ENCODE results near the gene SPATA18. TPM values are rescaled to one million over a fixed set of nuclear protein-coding genes. Genes with fewer than 3 reads are reported as not detected.
"Not testable (repeated sequence)": the region's sequence is repeated elsewhere in the genome, so short reads cannot be mapped to it uniquely, and the experiment has no call there.

The SPATA18 gene
- total RNA-seq, 2 experiments from 2014 or later: 0.19 to 0.40 TPM

DNA sequence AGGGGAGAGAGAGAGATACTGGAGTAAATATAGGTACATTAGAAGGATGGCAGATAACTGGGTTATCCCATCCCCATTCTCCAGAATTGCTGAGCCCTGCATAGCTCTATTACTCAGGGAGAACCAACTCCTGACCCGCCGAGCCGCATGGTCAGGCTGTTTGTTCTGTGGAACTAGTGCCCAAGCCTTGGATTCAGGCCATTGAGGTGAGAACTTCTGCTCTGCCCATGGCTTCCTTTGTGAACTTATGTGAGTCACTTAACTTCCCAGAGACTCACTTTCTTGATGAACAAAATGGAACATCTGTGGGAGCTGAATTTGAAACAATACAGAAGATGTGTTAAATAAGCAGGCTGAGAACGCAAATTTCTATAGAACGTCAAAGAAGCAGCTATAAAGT, 54.2 kb downstream of the SPATA18 start:
- CTCF ChIA-PET: no interaction called here

DNA sequence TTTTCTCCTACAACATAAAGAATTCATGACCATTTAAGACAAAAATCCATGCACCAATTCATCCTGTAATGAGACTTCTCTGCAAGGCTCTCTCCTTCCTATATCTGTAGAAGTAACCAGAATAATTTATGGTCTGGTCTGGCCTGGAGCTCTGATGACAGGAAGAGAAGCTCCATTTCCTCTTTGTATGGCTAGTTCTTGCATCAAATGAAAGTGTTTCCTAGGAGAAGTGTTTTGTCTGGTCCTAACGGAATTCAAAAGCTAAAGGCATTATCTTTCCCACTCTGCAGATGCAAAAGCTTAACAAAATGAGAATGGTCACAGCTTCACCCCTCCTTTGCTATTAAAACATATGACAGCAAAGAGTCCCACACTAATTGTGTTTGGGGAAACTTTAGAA, 55.1 kb downstream of the SPATA18 start:
- POLR2A ChIA-PET: no interaction called here
- CTCF ChIA-PET: no interaction called here

More for the DNA sequence above, 54.2 kb downstream of the SPATA18 start:
- POLR2A ChIA-PET: no interaction called here

DNA sequence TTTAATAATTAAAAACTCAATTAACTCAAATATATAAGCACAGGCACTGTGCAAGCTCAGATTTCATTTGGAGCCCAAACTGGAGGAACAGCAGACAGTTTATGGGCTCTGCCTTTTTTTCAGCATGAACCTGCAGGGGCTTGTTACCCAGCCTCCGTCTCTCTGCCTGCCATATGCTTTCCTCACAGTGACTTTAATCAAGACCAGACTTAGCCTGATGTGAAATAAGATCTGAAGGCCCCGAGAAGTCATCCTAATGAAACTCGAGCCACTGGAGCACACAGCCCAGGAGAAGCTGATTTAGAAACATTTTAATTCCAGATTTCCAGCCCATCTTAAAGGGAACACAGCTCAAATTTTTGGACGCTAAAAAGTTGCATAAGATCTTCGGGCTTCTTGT, 55.6 kb downstream of the SPATA18 start:
- CTCF ChIA-PET: no interaction called here
- POLR2A ChIA-PET: no interaction called here

DNA sequence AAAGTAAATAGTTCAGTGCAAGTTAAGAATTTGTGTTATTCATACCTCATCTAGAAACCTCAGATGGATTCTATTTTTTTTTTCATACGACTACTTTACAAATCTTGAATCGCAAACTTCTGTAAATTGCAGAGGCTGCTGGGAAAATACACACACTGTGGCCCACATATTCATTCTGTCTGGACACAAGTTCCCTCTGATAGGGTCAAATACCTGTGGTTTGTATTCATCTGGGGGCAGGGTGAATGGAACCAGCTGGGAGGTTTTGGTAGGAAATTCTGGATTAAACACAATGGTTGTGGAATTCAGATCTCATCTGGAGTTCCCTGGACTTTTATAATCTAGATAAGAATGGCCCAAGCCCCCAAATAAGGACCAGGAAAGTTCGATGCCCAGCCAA, 56.2 kb downstream of the SPATA18 start:
- CTCF ChIA-PET: no interaction called here
- POLR2A ChIA-PET: no interaction called here

DNA sequence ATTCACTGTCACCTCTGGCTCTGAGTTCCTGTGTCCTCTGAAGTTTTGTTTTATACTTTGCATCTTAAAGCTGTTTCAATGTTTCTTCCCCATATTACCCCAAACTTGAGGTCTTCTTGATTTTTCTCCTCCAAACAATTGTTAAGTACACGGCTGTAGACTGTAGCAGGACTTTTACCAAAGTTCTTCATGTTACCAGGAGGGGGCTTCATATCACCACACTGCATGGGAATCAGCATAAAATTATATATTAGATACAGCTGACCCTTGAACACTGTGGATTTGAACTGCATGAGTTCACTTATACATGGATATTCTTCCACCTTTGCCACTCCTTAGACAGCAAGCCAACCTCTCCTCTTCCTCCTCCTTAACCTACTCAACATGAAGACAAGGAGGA, 56.6 kb downstream of the SPATA18 start:
- CTCF ChIA-PET: no interaction called here
- POLR2A ChIA-PET: no interaction called here

DNA sequence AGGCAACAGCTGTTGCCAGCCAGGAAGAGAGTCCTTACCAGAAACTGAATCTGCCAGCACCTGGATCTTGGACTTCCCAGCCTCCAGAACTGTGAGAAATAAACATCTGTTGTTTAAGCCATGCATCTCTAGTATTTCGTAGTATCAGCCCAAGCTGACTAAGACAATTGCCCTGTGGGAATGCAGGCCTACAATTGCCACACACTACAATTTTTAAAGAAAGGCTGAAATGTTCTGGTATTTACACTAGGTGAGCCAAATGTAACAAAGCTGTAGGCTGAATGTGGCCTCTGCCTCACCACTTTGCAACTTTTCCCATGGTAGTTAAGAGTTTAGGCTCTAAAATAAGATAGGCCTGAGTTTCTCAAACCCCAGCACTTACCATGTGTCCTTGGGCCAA, 59.1 kb downstream of the SPATA18 start:
- POLR2A ChIA-PET: no interaction called here
- CTCF ChIA-PET: no interaction called here

DNA sequence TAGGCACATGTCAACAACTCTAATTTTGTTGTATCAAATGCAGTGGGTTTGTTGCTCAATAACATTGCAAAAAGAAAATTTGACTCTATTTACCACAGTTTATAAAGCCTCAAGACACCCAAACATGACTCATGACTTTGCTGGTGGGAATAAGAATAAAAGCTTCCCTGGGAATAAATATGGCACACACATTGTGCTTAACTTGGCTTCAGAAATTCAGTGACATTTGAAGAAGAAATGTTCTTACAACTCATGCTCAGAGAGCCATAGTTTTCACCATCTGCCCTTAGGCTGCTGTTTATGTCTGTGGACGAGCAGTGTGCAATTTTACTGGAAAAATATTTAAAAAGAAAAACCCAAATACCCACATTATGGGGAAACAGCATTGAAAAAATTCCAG, 60.9 kb downstream of the SPATA18 start:
- POLR2A ChIA-PET: no interaction called here
- CTCF ChIA-PET: no interaction called here

DNA sequence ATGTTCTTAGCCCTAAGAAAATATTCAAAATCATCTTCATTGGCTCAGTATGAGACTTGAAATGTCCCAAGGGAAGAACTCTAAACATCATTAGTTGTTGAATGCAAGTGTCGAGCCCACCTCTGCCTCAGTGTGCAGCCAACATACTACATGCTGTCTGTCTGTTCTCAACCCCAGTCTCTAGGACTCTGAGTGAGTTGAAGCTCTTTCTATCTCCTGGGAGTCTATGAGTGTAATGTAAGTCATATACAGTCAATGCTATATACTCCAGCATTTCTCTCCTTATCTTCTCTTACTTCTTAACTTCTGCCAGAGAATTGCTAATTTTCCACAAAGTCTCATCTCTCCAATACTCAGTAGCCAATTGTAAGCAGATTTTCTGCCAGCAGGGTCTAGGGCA, 61.3 kb downstream of the SPATA18 start:
- ChIA-PET CTCF (no interaction called here), POLR2A (no interaction called here)

DNA sequence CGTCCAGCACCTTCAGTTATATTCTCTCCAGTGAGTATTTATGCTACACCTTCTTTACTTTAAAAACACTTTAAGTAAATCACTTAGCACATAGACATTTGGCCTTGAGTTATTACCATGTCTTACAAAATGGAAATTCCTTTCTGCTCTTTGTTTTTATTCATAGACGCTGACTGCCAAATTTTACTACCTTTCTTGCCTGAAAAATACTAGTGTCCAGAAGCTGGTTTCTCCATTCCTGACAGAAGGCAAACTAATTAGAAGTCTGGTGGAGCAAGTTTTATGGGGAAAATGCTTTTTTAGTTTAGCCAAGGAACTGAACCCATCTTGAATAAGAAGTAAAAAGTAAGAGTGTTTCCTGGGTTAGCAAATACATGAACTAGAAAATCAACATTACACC, 65.5 kb downstream of the SPATA18 start:
- ChIA-PET POLR2A (no interaction called here), CTCF (no interaction called here)

DNA sequence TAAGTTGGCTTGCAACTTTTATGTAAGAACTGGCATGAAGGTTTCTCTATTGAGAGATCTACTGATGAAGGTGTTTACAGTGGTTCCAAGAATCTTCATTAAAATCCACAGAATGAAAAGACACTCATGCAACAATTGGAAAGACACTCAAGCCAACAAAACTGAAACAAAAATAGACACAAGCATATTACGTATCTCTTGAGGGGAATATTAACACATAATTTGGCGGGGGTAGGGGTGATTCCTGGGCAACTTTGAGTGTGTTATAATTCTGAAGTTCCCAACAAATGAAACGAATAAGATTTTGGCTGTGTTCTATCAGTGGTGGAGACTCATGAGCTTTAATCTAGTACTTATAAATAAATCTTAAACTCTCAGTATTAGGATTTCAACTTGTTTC, 75.1 kb downstream of the SPATA18 start:
- ChIA-PET POLR2A (no interaction called here), CTCF (no interaction called here)

DNA sequence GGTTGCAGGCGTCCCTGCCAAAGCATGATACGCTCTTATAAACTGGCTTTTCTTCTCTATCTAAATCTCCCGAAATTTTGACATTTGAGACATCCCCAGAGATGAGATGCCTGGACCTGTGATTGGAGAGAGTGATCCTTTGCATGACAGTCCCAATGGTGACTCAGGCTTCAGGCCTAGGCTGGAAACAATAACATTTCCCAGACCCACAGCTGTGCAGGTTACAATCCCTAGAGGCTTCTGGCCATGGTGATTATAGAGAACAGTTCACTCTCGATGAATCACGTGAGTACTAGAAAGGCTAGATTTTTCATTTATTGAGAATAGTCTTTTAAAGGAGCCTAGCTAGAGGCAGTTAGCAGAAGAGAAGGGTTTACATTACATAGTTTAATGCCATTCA, 75.9 kb downstream of the SPATA18 start:
- CTCF ChIA-PET: no interaction called here
- POLR2A ChIA-PET: no interaction called here

DNA sequence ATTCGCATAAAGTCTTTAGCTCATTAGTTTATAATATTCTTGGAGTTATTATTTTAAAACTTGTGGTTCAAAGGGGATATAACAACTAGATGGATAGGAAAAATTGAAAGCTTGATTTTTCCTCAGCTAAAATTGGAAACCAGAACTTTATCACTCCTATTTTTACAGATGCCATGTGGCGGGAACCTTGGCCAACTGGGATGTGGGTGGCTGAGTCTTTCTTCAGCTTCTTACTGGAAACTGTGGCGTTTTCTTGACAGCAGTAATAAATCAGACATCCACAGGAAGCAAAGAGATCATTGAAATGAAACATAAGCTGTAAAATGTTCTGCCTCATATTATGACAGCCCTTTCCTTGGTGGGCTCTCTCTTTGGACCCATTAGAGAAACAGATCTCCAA, 84.1 kb downstream of the SPATA18 start:
- ChIA-PET POLR2A (no interaction called here), CTCF (no interaction called here)

DNA sequence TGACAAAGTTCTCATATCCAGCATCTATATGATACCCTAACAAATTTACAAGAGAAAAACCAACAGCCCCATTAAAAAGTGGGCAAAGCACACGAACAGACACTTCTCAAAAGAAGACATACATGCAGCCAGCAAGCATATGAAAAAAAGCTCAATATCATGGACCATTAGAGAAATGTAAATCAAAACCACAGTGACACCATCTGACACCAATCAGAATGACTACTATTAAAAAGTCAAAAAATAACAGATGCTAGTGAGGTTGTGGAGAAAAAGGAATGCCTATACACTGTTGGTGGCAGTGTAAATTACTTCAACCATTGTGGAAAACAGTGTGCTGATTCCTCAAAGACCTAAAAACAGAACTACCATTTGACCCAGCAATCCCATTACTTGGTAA, 86.0 kb downstream of the SPATA18 start:
- POLR2A ChIA-PET, CTCF ChIA-PET: not testable (repeated sequence)

DNA sequence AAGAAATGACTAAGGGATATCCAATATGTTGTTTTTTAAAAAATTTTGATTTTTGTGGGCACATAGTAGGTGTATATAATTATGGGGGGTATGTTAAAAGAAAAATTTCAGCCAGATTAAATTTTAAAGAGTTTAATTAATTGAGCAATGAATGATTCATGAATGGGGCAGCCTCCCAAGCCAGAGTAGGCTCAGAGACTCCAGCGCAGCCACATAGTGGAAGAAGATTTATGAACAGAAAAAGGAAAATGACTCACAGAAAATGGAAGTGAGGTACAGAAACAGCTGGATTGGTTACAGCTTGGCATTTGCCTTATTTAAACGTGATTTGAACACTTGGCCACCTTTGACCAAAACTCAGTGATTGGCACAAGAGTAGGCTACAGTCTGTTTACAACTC, 91.7 kb downstream of the SPATA18 start:
- ChIA-PET CTCF (no interaction called here), POLR2A (no interaction called here)

DNA sequence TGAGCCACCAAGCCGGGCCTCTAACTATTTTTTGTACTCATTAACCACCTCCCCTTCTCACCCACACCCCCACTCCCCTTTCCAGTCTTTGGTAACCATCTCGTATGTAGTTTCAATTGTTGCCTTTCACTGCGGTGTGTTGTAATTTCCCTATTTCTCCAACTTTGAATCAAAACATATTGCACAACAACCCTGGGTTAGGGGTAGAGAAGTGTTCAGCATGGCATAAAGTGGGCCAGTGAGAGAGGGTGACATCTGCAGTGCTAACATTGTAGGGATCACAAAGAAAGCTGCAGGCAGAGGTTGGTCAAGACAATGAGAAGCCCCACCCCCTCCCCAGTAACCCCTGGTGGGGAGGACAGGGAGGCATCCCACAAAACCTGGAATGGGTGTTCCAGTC, 92.7 kb downstream of the SPATA18 start:
- ChIA-PET CTCF (no interaction called here), POLR2A (no interaction called here)

DNA sequence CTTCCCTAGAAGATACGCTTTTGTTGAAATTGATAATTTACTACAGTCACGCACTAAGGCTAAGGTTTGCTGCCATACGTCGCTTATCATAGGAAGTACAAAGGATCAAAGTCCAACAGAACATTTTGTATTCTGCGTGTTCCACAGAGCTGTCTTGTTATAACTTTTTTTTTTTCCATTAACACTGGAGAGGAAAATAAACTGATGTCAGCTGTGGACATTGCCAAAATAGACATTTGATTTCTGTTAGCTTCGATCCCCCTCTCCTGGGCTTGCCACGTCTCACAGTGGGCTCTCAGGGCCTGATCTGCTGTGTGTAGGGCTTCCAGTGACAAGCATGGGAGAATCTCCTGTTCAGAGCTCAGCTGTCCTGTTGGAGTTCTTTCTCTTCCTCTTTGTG, 93.3 kb downstream of the SPATA18 start:
- ChIA-PET POLR2A (no interaction called here), CTCF (no interaction called here)

Other genes starting within 250 kb of the SPATA18 start
- gene DCUN1D4, start 208.2 kb upstream of the SPATA18 start, total RNA-seq: 10 to 100 TPM; 33.9 to 34.4 TPM
- gene LRRC66, start 30.9 kb upstream of the SPATA18 start, total RNA-seq: under 1 TPM in 1 of 2 experiments, not detected in 1; 0.10 TPM
- 10 to 100 TPM; 14.1 to 14.4 TPM for gene SGCB, start 13.0 kb upstream of the SPATA18 start, total RNA-seq

All from activated CD8-positive, alpha-beta memory T cell treated with anti-CD3 and anti-CD28 coated beads for 36 hours (primary cell).